Panc1 (cell line): ENCODE data around the gene CHST13. TPM values are rescaled to one million over a fixed set of nuclear protein-coding genes. Genes with fewer than 3 reads are reported as not detected.

Source experiments
- ATAC-seq: fragments of 200-7000 bp; cut with Tn5 transposase; 2 replicates; pipeline ENCODE4 v1.9.1; 2020; ENCODE audit warnings: mild to moderate bottlenecking, moderate library complexity
- BruUV-seq: library from RNA; stranded (reverse); fragments of 400-500 nt; replicated peaks from 2 replicates; lab custom pipeline; 2021; lab: Mats Ljungman, UMichigan
- CTCF ChIA-PET: fragments of 300-600 bp; sonication (Branson Sonifier 250); formaldehyde crosslinking; loops from one replicate; lab custom pipeline; 2022; ENCODE audit warnings: antibody characterized with exemption; lab: Charles Lee
- POLR2A ChIA-PET: fragments of 300-600 bp; sonication (Branson Sonifier 250); formaldehyde crosslinking; loops from one replicate; lab custom pipeline; 2022; ENCODE audit warnings: antibody characterized with exemption; lab: Charles Lee
- DNase-seq: peaks from one replicate; pipeline ENCODE4 v3.0.0-alpha.2; 2010; ENCODE audit warnings: low read depth, low spot score
- H3K27ac ChIP-seq: 2 replicates; pipeline ENCODE4 v1.5.1; 2011; ENCODE audit warnings: mild to moderate bottlenecking, low read length, inconsistent platforms
- H3K27me3 ChIP-seq: fragments of 200-500 bp; sonication (Bioruptor generic); 2 replicates; pipeline ENCODE4 v1.6.0; 2014; ENCODE audit warnings: low read length, inconsistent platforms; ENCODE audit not compliant: control insufficient read depth, insufficient read depth
- H3K36me3 ChIP-seq: fragments of 200-500 bp; sonication (Bioruptor generic); 2 replicates; pipeline ENCODE4 v1.5.1; 2014; ENCODE audit warnings: inconsistent platforms, mild to moderate bottlenecking, low read length, moderate library complexity; ENCODE audit not compliant: control insufficient read depth, insufficient read depth
- H3K4me1 ChIP-seq: 2 replicates; pipeline ENCODE4 v1.5.1; 2011; ENCODE audit warnings: inconsistent platforms, mild to moderate bottlenecking, low read length, moderate library complexity; ENCODE audit not compliant: control insufficient read depth, insufficient read depth
- H3K4me3 ChIP-seq, 2 experiments: 2 replicates each; pipeline ENCODE4 v1.5.1; 2011 to 2012; ENCODE audit warnings: low read depth in 2 of 2, low read length in 2 of 2, mild to moderate bottlenecking in 2 of 2, inconsistent platforms in 1 of 2, moderate library complexity in 1 of 2
- H3K9me3 ChIP-seq: fragments of 200-500 bp; sonication (Bioruptor generic); 2 replicates; pipeline ENCODE4 v1.5.1; 2014; ENCODE audit warnings: low read depth, mild to moderate bottlenecking, inconsistent platforms, low read length, moderate library complexity; ENCODE audit not compliant: control insufficient read depth, insufficient read depth
- POLR2AphosphoS5 ChIP-seq: IDR thresholded peaks from 2 replicates; pipeline ENCODE4 v1.6.1; 2012; ENCODE audit warnings: mild to moderate bottlenecking, low read depth, low read length, moderate library complexity
- SIN3A ChIP-seq: IDR thresholded peaks from 2 replicates; pipeline ENCODE4 v1.6.1; 2012; ENCODE audit warnings: low read depth, mild to moderate bottlenecking, low read length, moderate library complexity, borderline replicate concordance; ENCODE audit not compliant: insufficient read depth
- TCF7L2 ChIP-seq: IDR thresholded peaks from 2 replicates; pipeline ENCODE4 v1.6.1; 2011; ENCODE audit warnings: mild to moderate bottlenecking, low read depth, low read length, inconsistent platforms
- in situ Hi-C: cut with HindIII; loops from 2 replicates; pipeline ENCODE4 v1.10.0; 2016; ENCODE audit warnings: low sequenced_read_pairs, low pct_unique_long_range_greater_than_20kb
- intact Hi-C: fragments of 100-400 bp; cut with micrococcal nuclease; formaldehyde crosslinking; loops from one replicate; pipeline ENCODE4 v1.10.0; 2022; ENCODE audit not compliant: unreplicated experiment
- total RNA-seq: library from RNA; stranded (reverse); gene quantifications from one replicate; pipeline ENCODE4 v1.2.1, GENCODE V29; 2021; ENCODE audit not compliant: unreplicated experiment
- TF ChIP-seq, protein P1 (sequence below): fragments of 450-650 bp; IDR thresholded peaks from 2 replicates; pipeline ENCODE4 v1.5.1; 2017; ENCODE audit warnings: mild to moderate bottlenecking
- TF ChIP-seq, protein P2 (sequence below), 2 experiments: IDR thresholded peaks; 2 replicates each; pipeline ENCODE4 v1.6.1; 2011 to 2012; ENCODE audit warnings: low read depth in 2 of 2, control low read depth in 1 of 2, low read length in 1 of 2, mild to moderate bottlenecking in 1 of 2, moderate library complexity in 1 of 2; ENCODE audit not compliant: insufficient read depth in 1 of 2

The CHST13 gene
- total RNA-seq, 1 experiment from 2014 or later: 0.64 TPM

DNA sequence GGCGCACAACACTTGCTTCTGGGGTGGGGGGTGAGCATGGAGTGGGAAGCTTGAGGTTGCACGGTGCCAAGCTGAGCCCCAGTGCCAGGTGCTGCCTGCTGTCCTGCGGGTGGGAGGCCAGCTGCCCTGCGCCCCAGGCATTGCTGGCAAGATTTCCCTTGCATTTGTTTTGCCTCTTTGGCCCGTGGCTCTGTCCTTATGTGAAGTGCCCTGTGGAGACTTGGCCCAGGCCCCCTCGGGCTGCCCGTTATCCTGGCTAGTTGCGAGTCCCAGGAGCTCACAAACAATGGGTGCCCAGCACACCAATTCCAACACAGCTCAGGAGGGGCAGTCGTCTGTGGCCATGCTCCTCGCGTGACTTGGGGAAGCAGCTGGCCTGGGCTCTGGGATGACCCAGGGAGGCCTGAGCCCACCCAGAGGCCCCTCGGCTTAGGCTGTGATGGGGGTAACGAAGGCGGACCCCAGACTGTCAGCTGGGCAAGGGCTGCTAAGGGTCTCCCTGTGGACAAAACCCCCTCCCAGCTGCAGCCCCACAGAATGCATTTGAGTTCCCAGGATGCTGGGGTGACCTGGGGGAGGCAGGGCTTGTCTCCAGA is 28.8 kb downstream of the CHST13 start:
- no peaks in the 10 kb centered on the region for H3K36me3 ChIP-seq
- ChIA-PET CTCF (no interaction called here), POLR2A (no interaction called here)
- no peak overlapping the region for H3K4me3 ChIP-seq
- no peak for ATAC-seq
- no peak overlapping the region for H3K27ac ChIP-seq
- no peaks in the 10 kb centered on the region for H3K27me3 ChIP-seq
- TF ChIP-seq POLR2AphosphoS5: no peak
- TF ChIP-seq, protein P1, sequence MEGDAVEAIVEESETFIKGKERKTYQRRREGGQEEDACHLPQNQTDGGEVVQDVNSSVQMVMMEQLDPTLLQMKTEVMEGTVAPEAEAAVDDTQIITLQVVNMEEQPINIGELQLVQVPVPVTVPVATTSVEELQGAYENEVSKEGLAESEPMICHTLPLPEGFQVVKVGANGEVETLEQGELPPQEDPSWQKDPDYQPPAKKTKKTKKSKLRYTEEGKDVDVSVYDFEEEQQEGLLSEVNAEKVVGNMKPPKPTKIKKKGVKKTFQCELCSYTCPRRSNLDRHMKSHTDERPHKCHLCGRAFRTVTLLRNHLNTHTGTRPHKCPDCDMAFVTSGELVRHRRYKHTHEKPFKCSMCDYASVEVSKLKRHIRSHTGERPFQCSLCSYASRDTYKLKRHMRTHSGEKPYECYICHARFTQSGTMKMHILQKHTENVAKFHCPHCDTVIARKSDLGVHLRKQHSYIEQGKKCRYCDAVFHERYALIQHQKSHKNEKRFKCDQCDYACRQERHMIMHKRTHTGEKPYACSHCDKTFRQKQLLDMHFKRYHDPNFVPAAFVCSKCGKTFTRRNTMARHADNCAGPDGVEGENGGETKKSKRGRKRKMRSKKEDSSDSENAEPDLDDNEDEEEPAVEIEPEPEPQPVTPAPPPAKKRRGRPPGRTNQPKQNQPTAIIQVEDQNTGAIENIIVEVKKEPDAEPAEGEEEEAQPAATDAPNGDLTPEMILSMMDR: no peak
- TF ChIP-seq TCF7L2: no peak
- TF ChIP-seq, protein P2, sequence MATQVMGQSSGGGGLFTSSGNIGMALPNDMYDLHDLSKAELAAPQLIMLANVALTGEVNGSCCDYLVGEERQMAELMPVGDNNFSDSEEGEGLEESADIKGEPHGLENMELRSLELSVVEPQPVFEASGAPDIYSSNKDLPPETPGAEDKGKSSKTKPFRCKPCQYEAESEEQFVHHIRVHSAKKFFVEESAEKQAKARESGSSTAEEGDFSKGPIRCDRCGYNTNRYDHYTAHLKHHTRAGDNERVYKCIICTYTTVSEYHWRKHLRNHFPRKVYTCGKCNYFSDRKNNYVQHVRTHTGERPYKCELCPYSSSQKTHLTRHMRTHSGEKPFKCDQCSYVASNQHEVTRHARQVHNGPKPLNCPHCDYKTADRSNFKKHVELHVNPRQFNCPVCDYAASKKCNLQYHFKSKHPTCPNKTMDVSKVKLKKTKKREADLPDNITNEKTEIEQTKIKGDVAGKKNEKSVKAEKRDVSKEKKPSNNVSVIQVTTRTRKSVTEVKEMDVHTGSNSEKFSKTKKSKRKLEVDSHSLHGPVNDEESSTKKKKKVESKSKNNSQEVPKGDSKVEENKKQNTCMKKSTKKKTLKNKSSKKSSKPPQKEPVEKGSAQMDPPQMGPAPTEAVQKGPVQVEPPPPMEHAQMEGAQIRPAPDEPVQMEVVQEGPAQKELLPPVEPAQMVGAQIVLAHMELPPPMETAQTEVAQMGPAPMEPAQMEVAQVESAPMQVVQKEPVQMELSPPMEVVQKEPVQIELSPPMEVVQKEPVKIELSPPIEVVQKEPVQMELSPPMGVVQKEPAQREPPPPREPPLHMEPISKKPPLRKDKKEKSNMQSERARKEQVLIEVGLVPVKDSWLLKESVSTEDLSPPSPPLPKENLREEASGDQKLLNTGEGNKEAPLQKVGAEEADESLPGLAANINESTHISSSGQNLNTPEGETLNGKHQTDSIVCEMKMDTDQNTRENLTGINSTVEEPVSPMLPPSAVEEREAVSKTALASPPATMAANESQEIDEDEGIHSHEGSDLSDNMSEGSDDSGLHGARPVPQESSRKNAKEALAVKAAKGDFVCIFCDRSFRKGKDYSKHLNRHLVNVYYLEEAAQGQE (IDR thresholded peaks at IDR 0.05; ENCODE audit: insufficient read depth in 1 of 2, low read depth in 2 of 2, low read length in 1 of 2): no peak
- TF ChIP-seq SIN3A: no peak
- no TSS peak for BruUV-seq
- in situ Hi-C loops (no loop called here), intact Hi-C loops (no loop called here)
- DNase-seq: no peak
- H3K4me1 ChIP-seq: no peaks in the 10 kb centered on the region
- H3K9me3 ChIP-seq: no peaks in the 10 kb centered on the region

DNA sequence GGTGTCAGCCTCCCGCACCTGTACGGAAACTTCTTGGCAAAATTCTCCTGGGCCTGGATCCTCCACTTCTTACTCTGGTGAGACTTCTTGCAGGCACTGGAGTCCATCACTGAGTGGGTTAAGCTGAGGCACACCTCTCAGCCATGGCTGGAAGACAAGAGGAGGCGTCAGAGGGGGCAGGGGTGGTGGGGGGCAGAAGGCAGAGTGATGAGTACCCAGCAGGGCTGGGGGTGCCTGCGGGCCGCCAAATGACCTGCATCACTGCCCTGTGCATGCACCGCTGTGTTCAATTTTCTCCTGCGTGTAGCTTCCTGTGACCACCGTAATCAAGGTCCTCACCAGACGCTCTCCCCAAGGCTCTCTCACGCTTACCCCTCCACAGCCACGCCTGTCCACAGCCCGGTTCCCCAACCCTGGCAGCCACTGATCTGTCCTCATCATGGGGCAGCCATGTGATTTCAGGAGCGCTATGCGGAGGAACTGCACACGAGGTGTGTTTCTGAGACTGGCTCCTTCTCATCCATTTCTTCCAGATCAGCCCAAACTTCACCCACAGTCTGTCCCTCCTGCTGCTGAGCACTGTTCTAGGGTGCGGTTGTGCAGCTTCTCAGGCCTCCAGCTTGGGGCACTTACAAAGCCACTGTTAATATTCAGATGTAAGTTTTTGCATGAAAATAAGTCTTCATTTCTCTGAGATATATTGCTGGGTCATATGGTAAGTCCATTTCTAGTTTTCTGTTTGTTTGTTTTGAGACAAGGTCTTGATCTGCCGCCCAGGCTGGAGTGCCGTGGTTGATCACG is 29.5 kb downstream of the CHST13 start:
- TF ChIP-seq SIN3A: no peak
- TF ChIP-seq TCF7L2: no peak
- TF ChIP-seq, protein P2 (IDR thresholded peaks at IDR 0.05; ENCODE audit: insufficient read depth in 1 of 2, low read depth in 2 of 2, low read length in 1 of 2): no peak
- TF ChIP-seq, protein P1: no peak
- TF ChIP-seq POLR2AphosphoS5: no peak
- Histone ChIP-seq H3K4me3 (no peak overlapping the region), H3K27ac (no peak overlapping the region), H3K27me3 (no peaks in the 10 kb centered on the region), H3K4me1 (no peaks in the 10 kb centered on the region), H3K9me3 (no peaks in the 10 kb centered on the region), H3K36me3 (no peaks in the 10 kb centered on the region)
- CTCF ChIA-PET: no interaction called here
- POLR2A ChIA-PET: no interaction called here
- no TSS peak for BruUV-seq
- intact Hi-C loops: no loop called here
- no peak for DNase-seq
- in situ Hi-C loops: no loop called here
- no peak for ATAC-seq
